GM12878 (cell line): Measurements from ENCODE around the gene SLF1. TPM values are rescaled to one million over a fixed set of nuclear protein-coding genes. Genes with fewer than 3 reads are reported as not detected.

Source experiments
- ATAC-seq: fragments of 200-7000 bp; cut with Tn5 transposase; 3 replicates; pipeline ENCODE4 v1.9.1; 2020; ENCODE audit warnings: mild to moderate bottlenecking, moderate library complexity
- BruUV-seq: library from RNA; stranded (reverse); fragments of 400-500 nt; replicated peaks from 2 replicates; lab custom pipeline; 2021; lab: Mats Ljungman, UMichigan
- CTCF ChIA-PET: fragments of 300-600 bp; sonication (Branson Sonifier 250); formaldehyde crosslinking; extraction: SDS; loops from one replicate; lab custom pipeline; 2021; ENCODE audit warnings: inconsistent platforms; lab: Yijun Ruan, JAX
- POLR2A ChIA-PET: fragments of 350-600 bp; formaldehyde crosslinking; extraction: SDS; loops from one replicate; lab custom pipeline; 2021; ENCODE audit warnings: inconsistent platforms; lab: Charles Lee
- RAD21 ChIA-PET: fragments of 300-600 bp; sonication (Branson Sonifier 250); formaldehyde crosslinking; loops from one replicate; lab custom pipeline; 2023; ENCODE audit warnings: antibody characterized with exemption; ENCODE audit not compliant: unreplicated experiment; lab: Charles Lee
- SMC1A ChIA-PET: fragments of 300-600 bp; sonication (Branson Sonifier 250); formaldehyde crosslinking; loops from one replicate; lab custom pipeline; 2023; ENCODE audit not compliant: unreplicated experiment, uncharacterized antibody; lab: Charles Lee
- DNase-seq: peaks from one replicate; pipeline ENCODE4 v3.0.0-alpha.2; 2011; ENCODE audit warnings: low read depth, low spot score
- FAIRE-seq: peaks from 3 replicates; lab custom pipeline; 2011; peaks lifted over from hg19 to GRCh38; lab: Jason Lieb, UNC
- H2AFZ ChIP-seq: 2 replicates; pipeline ENCODE4 v1.6.0; 2011; ENCODE audit warnings: low read depth, low read length, control low read depth; ENCODE audit not compliant: control insufficient read depth
- H3K27ac ChIP-seq: 2 replicates; pipeline ENCODE4 v1.5.1; 2011; ENCODE audit warnings: control low read depth; ENCODE audit not compliant: control insufficient read depth, insufficient read depth
- H3K27me3 ChIP-seq, 2 experiments: replicated peaks in 1 of 2; 2 replicates each; pipeline versions ENCODE4 v1.6.0 to v1.6.1; 2011; ENCODE audit warnings: low read length in 1 of 2; ENCODE audit not compliant: control insufficient read depth in 2 of 2, insufficient read depth in 2 of 2
- H3K36me3 ChIP-seq, 2 experiments: 2 replicates each; pipeline ENCODE4 v1.5.1; 2011; ENCODE audit warnings: low read length in 1 of 2; ENCODE audit not compliant: control insufficient read depth in 2 of 2, insufficient read depth in 2 of 2
- H3K4me1 ChIP-seq: 2 replicates; pipeline ENCODE4 v1.6.1; 2011; ENCODE audit warnings: mild to moderate bottlenecking, low read length, moderate library complexity, mixed read lengths; ENCODE audit not compliant: control insufficient read depth, insufficient read depth
- H3K4me2 ChIP-seq: 2 replicates; pipeline ENCODE4 v1.6.0; 2011; ENCODE audit warnings: control low read depth; ENCODE audit not compliant: control insufficient read depth, insufficient read depth
- H3K4me3 ChIP-seq: fragments of 200-600 bp; sonication (generic); 2 replicates; pipeline ENCODE4 v1.5.1; 2016
- H3K79me2 ChIP-seq: 2 replicates; pipeline ENCODE4 v1.6.0; 2011; ENCODE audit warnings: low read length; ENCODE audit not compliant: control insufficient read depth, insufficient read depth
- H3K9ac ChIP-seq: 2 replicates; pipeline ENCODE4 v1.8.0; 2011; ENCODE audit warnings: low read length, control low read depth, mixed read lengths; ENCODE audit not compliant: control insufficient read depth, insufficient read depth
- H3K9me3 ChIP-seq: replicated peaks from 3 replicates; pipeline ENCODE4 v1.5.1; 2011; ENCODE audit warnings: mild to moderate bottlenecking, low read length; ENCODE audit not compliant: control insufficient read depth, insufficient read depth
- H4K20me1 ChIP-seq: 2 replicates; pipeline ENCODE4 v1.6.0; 2011; ENCODE audit not compliant: control insufficient read depth, insufficient read depth
- CEBPB ChIP-seq, 2 experiments: fragments of 150-350 bp in 1 of 2; IDR thresholded peaks; 2 replicates each; pipeline ENCODE4 v1.6.1; 2012 to 2014; ENCODE audit warnings: low read depth in 2 of 2, low read length in 2 of 2, borderline replicate concordance in 1 of 2, inconsistent platforms in 1 of 2
- CHD4 ChIP-seq: fragments of 200-600 bp; sonication (generic); IDR thresholded peaks from 2 replicates; pipeline ENCODE4 v1.6.1; 2016; ENCODE audit warnings: mild to moderate bottlenecking
- EZH2 ChIP-seq: IDR thresholded peaks from 2 replicates; pipeline ENCODE4 v1.6.1; 2012; ENCODE audit warnings: low read depth, mild to moderate bottlenecking, control low read depth, inconsistent platforms, low read length, borderline replicate concordance; ENCODE audit not compliant: control insufficient read depth
- FOXK2 ChIP-seq: fragments of 450-650 bp; IDR thresholded peaks from 2 replicates; pipeline ENCODE4 v1.6.1; 2017; ENCODE audit warnings: mild to moderate bottlenecking, moderate library complexity
- HDAC2 ChIP-seq: fragments of 200-600 bp; sonication (generic); IDR thresholded peaks from 2 replicates; pipeline ENCODE4 v1.6.1; 2017
- MTA3 ChIP-seq: IDR thresholded peaks from 2 replicates; pipeline ENCODE4 v1.6.1; 2012; ENCODE audit warnings: low read length, inconsistent platforms, borderline replicate concordance
- MYC ChIP-seq: IDR thresholded peaks from 2 replicates; pipeline ENCODE4 v1.6.1; 2011; ENCODE audit warnings: mild to moderate bottlenecking, low read length, moderate library complexity, inconsistent platforms; ENCODE audit not compliant: insufficient read depth, insufficient replicate concordance, insufficient read length, severe bottlenecking
- NFIC ChIP-seq: IDR thresholded peaks from 2 replicates; pipeline ENCODE4 v1.6.1; 2012; ENCODE audit warnings: low read depth, mild to moderate bottlenecking, inconsistent platforms, low read length, moderate library complexity
- PBX3 ChIP-seq: IDR thresholded peaks from 2 replicates; pipeline ENCODE4 v1.6.1; 2011; ENCODE audit warnings: mild to moderate bottlenecking, low read depth, low read length, moderate library complexity; ENCODE audit not compliant: insufficient replicate concordance
- PKNOX1 ChIP-seq: fragments of 450-650 bp; IDR thresholded peaks from 2 replicates; pipeline ENCODE4 v1.6.1; 2016; ENCODE audit warnings: mild to moderate bottlenecking
- RBBP5 ChIP-seq: fragments of 200-600 bp; sonication (generic); conservative IDR thresholded peaks from 2 replicates; pipeline ENCODE4 v1.6.1; 2016
- RFX5 ChIP-seq: IDR thresholded peaks from 2 replicates; pipeline ENCODE4 v1.6.1; 2011; ENCODE audit warnings: low read depth, low read length, improper control_type of control experiment
- SIX5 ChIP-seq: IDR thresholded peaks from 2 replicates; pipeline ENCODE4 v1.6.1; 2011; ENCODE audit warnings: mild to moderate bottlenecking, low read depth, low read length, moderate library complexity; ENCODE audit not compliant: severe bottlenecking
- SMAD5 ChIP-seq: IDR thresholded peaks from 2 replicates; pipeline ENCODE4 v1.6.1; 2016; ENCODE audit warnings: antibody characterized with exemption, low read depth
- YBX1 ChIP-seq: fragments of 450-650 bp; IDR thresholded peaks from 2 replicates; pipeline ENCODE4 v1.6.1; 2016; ENCODE audit warnings: antibody characterized with exemption
- ZNF24 ChIP-seq: fragments of 450-650 bp; IDR thresholded peaks from 2 replicates; pipeline ENCODE4 v1.6.1; 2017; ENCODE audit warnings: antibody characterized with exemption, mild to moderate bottlenecking
- WGBS: methylation state at CpG from one replicate; pipeline ENCODE4 v1.1.6; 2016; ENCODE audit warnings: low lambda C conversion rate; ENCODE audit not compliant: insufficient replicate concordance, insufficient coverage; ENCODE audit errors: missing lambda C conversion rate; 5-methylcytosine and 5-hydroxymethylcytosine counted together
- in situ Hi-C: fragments of 300-500 bp; cut with MboI; formaldehyde crosslinking; loops from 9 replicates; pipeline ENCODE4 v1.14.3; 2018; ENCODE audit warnings: mixed read lengths
- intact Hi-C: fragments of 100-400 bp; cut with micrococcal nuclease; formaldehyde crosslinking; loops from one replicate; pipeline ENCODE4 v1.14.2; 2022; ENCODE audit not compliant: unreplicated experiment
- polyA plus RNA-seq, 11 experiments: library from polyadenylated mRNA; depleted of rRNA in 4 of 11; unstranded in 6 of 11; stranded (reverse) in 5 of 11; fragments of >200 nt; fragmentation: Nextera tagmentation in 4 of 11; fragmentation: Illumina TruSeq in 1 of 11; extraction: Ambion mirVana in 4 of 11; extraction: Trizol in 1 of 11; gene quantifications; 1 replicate in 1 of 11; 2 replicates in 10 of 11; pipeline versions ENCODE4 v1.2.1 to v1.2.3, GENCODE V29; 2011 to 2016; ENCODE audit warnings: inconsistent platforms in 2 of 11, missing spikeins in 2 of 11, low read depth in 1 of 11
- total RNA-seq, 4 experiments: library from RNA; depleted of rRNA in 3 of 4; stranded (reverse); fragments of >200 nt in 3 of 4; fragmentation: Illumina TruSeq in 1 of 4; extraction: Trizol in 1 of 4; gene quantifications; 2 replicates each; pipeline versions ENCODE4 v1.2.1 to v1.2.3, GENCODE V29; 2013 to 2021

SLF1 gene
- total and polyA plus RNA-seq, 10 of the 15 experiments (the other 5 are each of a cell fraction or from before 2014, with no cell fraction given): 8.1 to 27.0 (median 13.4) TPM

- no peak overlapping the region for H3K9ac ChIP-seq
- ChIA-PET RAD21 (interaction anchor here (0.8 to 1.2 kb wide), 2 partner anchors 10 to 27 kb away, joined by 3 read pairs; no protein-coding TSS in a partner anchor), POLR2A (no interaction called here)
- H4K20me1 ChIP-seq: no peaks in the 10 kb centered on the region
- H3K4me3 ChIP-seq: no peak overlapping the region
- no peak overlapping the region for H3K4me2 ChIP-seq
- H2AFZ ChIP-seq: no peak overlapping the region
- no peak for FAIRE-seq
- intact Hi-C loops: no loop called here
- no peaks in the 10 kb centered on the region for H3K9me3 ChIP-seq
- TF ChIP-seq HDAC2: no peak
- TF ChIP-seq PKNOX1: no peak
- no peak for TF ChIP-seq SIX5
- TF ChIP-seq MTA3: no peak
- TF ChIP-seq YBX1: no peak
- no peak for TF ChIP-seq ZNF24
- no peak for TF ChIP-seq CEBPB (IDR thresholded peaks at IDR 0.05; ENCODE audit: borderline replicate concordance in 1 of 2, low read depth in 2 of 2, low read length in 2 of 2)
- TF ChIP-seq FOXK2: no peak
- no peak for TF ChIP-seq NFIC
- TF ChIP-seq EZH2: no peak
- TF ChIP-seq SMAD5: no peak
- no peak for TF ChIP-seq RFX5
- no peak for TF ChIP-seq MYC
- TF ChIP-seq PBX3: no peak
- TF ChIP-seq RBBP5: no peak
- TF ChIP-seq CHD4: no peak
- TF ChIP-seq, all 136 proteins: peak for 0
- WGBS: 15% methylated on average over 2 of the region's 2 CpGs
- ChIA-PET CTCF (interaction anchor here (1.0 to 1.7 kb wide), 3 partner anchors 8 to 215 kb away, joined by 3 to 5 read pairs (median 4); no protein-coding TSS in a partner anchor), SMC1A (interaction anchor here (0.9 to 5.9 kb wide), 2 partner anchors 37 to 216 kb away, joined by 3 to 59 read pairs; no protein-coding TSS in a partner anchor)
- DNase-seq: no peak
- no peaks in the 10 kb centered on the region for H3K79me2 ChIP-seq
- BruUV-seq: no TSS peak
- no peak overlapping the region for H3K27ac ChIP-seq
- in situ Hi-C loops: no loop called here
- no peak for ATAC-seq
- peaks cover 9% of the 10 kb centered on the region for H3K4me1 ChIP-seq
- no peaks in the 10 kb centered on the region for H3K36me3 ChIP-seq
- H3K27me3 ChIP-seq: no peaks in the 10 kb centered on the region
Observed at GRCh38 chr5:94740286-94740685, 121.8 kb downstream of the SLF1 start.
